NCI-H82 treated with DMSO at 0.1 percent for 48 hours (cell line): Measurements from ENCODE around the gene SNRNP27.
"Not testable (repeated sequence)": the region's sequence is repeated elsewhere in the genome, so short reads cannot be mapped to it uniquely, and the experiment has no call there.

ENCODE experiments used
- DNase-seq: peaks from one replicate; lab custom pipeline; 2025; ENCODE audit not compliant: unreplicated experiment; lab: John Stamatoyannopoulos, UW

The SNRNP27 gene

DNA sequence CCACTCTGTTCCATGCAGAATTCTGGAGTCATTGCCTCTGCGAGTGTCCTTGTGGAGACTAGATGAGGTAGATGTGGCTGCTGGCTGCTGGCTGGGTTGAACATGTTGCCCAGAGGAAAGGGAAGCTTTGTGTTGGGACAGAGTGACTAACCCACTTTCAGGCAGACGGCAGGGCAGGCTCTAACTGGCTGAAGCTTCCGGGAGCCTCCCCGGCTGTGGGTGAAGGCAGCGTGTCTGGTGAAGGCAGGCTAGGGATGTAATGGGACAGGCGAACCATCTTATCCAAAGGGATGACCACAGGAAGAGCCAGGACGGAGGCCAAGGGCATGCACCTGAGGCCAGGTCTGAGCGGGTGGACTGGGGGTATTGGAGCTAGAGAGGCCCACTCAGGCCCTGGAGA, 51.7 kb downstream of the SNRNP27 start:
- DNase-seq, result no peak

DNA sequence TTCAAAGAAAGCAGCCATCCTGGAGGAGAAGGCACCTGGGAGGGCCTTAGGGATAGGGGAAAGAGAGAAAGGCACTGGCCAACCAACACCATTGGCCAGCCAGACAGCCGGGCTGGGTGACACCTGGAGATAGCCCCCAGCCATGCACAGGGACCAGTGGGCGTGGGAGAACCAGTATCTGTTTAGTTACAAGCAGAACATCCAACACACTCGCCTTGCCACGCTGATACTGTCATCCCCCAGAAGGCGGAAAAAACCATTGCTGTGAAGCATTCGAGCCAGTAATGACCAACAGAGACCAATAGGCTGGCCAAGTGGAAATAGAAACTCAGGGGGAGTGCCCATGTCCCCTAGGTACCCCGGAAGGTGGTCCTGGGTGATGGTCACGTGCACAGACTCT, 52.2 kb downstream of the SNRNP27 start:
- no peak for DNase-seq

- DNase-seq, result no peak
Observed at GRCh38 chr2:69946351-69947324, 52.9 kb downstream of the SNRNP27 start.

- no peak for DNase-seq
Observed at GRCh38 chr2:69947325-69947931, 53.7 kb downstream of the SNRNP27 start.

DNA sequence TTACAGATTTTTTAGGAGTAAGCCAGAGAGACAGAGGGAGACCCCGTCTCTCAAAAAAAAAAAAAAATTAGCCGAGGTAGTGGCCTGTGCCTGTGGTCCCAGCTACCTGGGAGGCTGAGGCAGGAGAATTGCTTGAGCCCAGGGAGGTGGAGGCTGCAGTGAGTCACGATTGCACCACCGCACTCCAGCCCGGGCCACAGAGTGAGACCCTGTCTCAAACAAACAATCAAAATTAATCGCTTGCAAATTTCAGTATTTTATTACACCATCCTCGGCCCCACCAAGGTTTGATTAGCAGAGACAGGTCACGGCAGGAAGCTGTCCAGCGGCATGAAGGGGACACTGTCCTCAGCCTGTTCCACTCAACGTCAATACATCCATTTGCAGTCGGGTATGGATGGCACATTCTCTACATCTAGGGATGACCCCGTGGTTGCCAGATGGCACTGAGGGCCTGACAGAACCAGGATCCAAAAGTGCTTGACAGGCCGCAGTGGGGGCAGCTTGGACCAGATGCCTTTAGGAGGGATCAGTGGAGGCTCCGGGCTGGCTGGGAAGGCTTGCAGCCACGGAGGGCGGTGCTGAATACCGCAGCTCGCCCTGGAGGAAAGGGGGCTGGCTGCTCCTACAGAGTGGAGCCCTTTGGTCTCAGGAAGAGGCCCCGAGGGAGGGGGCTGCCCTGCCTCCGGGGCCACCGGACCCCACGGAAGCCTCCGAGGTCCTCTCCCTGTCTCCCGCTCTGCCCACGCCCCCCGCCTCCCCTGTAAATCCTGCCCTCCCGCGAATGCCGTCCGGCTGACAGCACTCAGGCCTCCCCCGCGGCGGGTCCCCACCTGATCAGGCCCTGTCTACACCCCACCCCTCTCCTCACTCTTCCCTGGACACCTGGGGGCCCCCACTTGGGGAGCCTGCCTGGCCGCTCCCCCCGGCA, 54.5 kb downstream of the SNRNP27 start:
- DNase-seq, result no peak

GRCh38 chr2:69948963-69949645, 55.3 kb downstream of the SNRNP27 start:
- no peak for DNase-seq

- DNase-seq, result no peak
Observed at GRCh38 chr2:69950241-69950640, 56.5 kb downstream of the SNRNP27 start.

GRCh38 chr2:69950671-69951070, 56.9 kb downstream of the SNRNP27 start:
- not testable (repeated sequence) for DNase-seq

- no peak for DNase-seq
Observed at GRCh38 chr2:69952336-69953115, 58.8 kb downstream of the SNRNP27 start.

DNA sequence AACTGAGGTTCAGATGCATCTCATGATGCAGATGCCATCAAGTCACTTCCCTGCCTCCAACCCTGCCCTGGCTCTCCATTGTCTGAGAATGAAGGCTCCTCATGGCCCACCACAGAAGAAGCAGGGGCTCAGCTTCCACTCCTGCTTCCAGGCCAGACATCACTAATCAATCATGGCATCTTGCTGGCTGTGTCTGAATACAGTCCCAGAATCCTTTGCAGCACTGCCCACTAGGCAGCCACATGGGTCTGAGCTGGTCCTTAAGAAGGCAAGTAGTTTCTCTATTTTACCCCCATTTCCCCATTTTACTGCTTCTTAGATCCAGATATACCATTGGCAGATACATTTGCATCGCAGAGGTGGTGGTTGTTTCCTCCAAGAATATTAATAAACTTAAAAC, 60.3 kb downstream of the SNRNP27 start:
- DNase-seq, result no peak
